ENCODE data around the gene ARX. TPM values are rescaled to one million over a fixed set of nuclear protein-coding genes. Genes with fewer than 3 reads are reported as not detected.

ARX gene
- total and polyA plus RNA-seq, 7 donors: 0.10 to 0.23 TPM; not detected in 5

GRCh38 chrX:24961809-24962208 is 54.0 kb downstream of the ARX start:
- no peaks in the 10 kb centered on the region for H3K36me3 ChIP-seq
- intact Hi-C loops (cut with DNase I): no loop called here
- 27 to 76% methylated on average over 1 of the region's 1 CpG for WGBS, 2 donors
- TF ChIP-seq POLR2AphosphoS5 (IDR thresholded peaks at IDR 0.05) (no peak), POLR2A (IDR thresholded peaks at IDR 0.05) (no peak), EP300 (IDR thresholded peaks at IDR 0.05) (no peak)
- TF ChIP-seq, protein P1, sequence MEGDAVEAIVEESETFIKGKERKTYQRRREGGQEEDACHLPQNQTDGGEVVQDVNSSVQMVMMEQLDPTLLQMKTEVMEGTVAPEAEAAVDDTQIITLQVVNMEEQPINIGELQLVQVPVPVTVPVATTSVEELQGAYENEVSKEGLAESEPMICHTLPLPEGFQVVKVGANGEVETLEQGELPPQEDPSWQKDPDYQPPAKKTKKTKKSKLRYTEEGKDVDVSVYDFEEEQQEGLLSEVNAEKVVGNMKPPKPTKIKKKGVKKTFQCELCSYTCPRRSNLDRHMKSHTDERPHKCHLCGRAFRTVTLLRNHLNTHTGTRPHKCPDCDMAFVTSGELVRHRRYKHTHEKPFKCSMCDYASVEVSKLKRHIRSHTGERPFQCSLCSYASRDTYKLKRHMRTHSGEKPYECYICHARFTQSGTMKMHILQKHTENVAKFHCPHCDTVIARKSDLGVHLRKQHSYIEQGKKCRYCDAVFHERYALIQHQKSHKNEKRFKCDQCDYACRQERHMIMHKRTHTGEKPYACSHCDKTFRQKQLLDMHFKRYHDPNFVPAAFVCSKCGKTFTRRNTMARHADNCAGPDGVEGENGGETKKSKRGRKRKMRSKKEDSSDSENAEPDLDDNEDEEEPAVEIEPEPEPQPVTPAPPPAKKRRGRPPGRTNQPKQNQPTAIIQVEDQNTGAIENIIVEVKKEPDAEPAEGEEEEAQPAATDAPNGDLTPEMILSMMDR (IDR thresholded peaks at IDR 0.05): no peak
- H3K27me3 ChIP-seq: no peaks in the 10 kb centered on the region
- DNase-seq: no peak
- H3K9me3 ChIP-seq: no peaks in the 10 kb centered on the region
- H3K4me3 ChIP-seq: no peak overlapping the region
- no peak overlapping the region for H3K27ac ChIP-seq
- no peaks in the 10 kb centered on the region for H3K4me1 ChIP-seq

DNA sequence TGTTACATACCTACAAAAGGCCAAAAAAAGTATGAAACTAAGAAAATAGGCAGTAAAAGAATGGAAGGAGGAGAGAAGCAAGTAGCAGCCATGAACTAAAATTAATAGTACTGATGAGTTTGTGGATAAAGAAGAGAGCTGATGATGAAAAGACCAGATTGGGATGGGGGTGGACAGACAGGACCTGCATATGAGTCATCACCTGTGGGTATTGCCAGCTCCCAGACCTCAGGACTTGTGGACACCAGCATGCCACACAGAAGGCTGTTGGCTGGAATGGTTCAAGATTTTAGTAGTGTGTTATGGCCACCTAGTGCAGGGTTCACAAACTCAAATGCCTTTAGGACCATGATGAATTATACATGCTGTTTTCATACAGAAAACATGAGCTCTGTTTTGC is 58.9 kb downstream of the ARX start:
- TF ChIP-seq POLR2AphosphoS5 (IDR thresholded peaks at IDR 0.05) (no peak), POLR2A (IDR thresholded peaks at IDR 0.05) (no peak), EP300 (IDR thresholded peaks at IDR 0.05) (no peak)
- TF ChIP-seq, protein P1 (IDR thresholded peaks at IDR 0.05): no peak
- intact Hi-C loops (cut with DNase I): no loop called here
- no peaks in the 10 kb centered on the region for H3K27me3 ChIP-seq

DNA sequence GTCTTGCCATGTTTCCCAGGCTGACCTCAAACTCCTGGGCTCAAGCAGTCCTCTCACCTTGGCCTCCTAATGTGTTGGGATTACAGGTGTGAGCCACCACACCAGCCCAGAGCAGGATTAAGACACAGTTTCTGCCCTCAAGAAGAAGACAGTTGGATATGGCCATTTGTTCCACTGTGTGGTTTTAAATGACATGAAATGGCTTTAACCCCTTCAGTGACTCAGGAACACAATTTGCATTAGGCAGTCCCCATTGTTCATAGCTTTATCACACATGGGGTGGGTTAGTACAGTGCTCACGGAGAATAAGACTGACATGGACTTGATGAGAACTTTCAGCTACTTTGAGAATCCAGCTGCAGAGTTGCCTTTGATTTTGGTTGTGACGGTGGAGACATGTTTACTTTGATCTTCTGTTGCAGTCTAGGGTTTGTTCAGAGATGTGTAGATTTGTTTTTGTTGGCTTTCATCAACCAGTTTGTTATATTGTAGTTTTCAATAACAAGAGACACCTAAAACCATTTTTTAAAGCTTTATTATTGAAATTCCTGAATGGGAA is 60.3 kb downstream of the ARX start:
- Histone ChIP-seq H3K27ac (no peak overlapping the region), H3K4me1 (no peaks in the 10 kb centered on the region), H3K36me3 (no peaks in the 10 kb centered on the region), H3K4me3 (no peak overlapping the region), H3K9me3 (no peaks in the 10 kb centered on the region), H3K27me3 (no peaks in the 10 kb centered on the region)
- 85 to 96% methylated on average over 2 of the region's 2 CpGs for WGBS, 2 donors
- no peak for DNase-seq
- intact Hi-C loops (cut with DNase I): no loop called here
- TF ChIP-seq EP300 (IDR thresholded peaks at IDR 0.05): no peak
- TF ChIP-seq POLR2A (IDR thresholded peaks at IDR 0.05): no peak
- no peak for TF ChIP-seq POLR2AphosphoS5 (IDR thresholded peaks at IDR 0.05)
- TF ChIP-seq, protein P1 (IDR thresholded peaks at IDR 0.05): no peak

More for the DNA sequence above, 58.9 kb downstream of the ARX start:
- Histone ChIP-seq H3K36me3 (no peaks in the 10 kb centered on the region), H3K9me3 (no peaks in the 10 kb centered on the region), H3K27ac (no peak overlapping the region), H3K4me3 (no peak overlapping the region), H3K4me1 (no peaks in the 10 kb centered on the region)
- DNase-seq: no peak

DNA sequence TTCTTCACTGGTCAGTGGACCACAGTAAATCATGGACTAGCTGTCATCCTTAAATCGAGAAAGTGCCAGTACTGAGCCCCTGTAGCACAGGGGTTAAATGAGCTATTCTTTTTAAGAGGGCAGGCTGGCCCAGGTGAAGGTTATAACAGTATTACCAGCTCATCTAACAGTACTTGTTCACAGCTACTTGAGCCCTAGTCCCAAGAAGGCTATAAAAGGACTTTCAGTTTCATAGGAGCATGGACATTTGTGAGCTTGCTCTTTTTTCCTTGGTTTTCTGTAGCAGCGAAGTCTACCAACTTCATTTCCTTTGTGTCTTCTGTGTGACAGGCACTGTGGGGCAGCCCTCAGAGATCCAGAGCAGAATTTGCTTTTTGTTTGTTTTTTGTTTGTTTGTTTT is 61.0 kb downstream of the ARX start:
- TF ChIP-seq, protein P1 (IDR thresholded peaks at IDR 0.05): no peak
- no peak for TF ChIP-seq EP300 (IDR thresholded peaks at IDR 0.05)
- TF ChIP-seq POLR2A (IDR thresholded peaks at IDR 0.05): no peak
- TF ChIP-seq POLR2AphosphoS5 (IDR thresholded peaks at IDR 0.05): no peak
- WGBS, 2 donors: 77 to 86% methylated on average over 2 of the region's 2 CpGs

More for the DNA sequence above, 61.0 kb downstream of the ARX start:
- intact Hi-C loops (cut with DNase I): no loop called here
- no peaks in the 10 kb centered on the region for H3K36me3 ChIP-seq
- no peak for DNase-seq
- no peak overlapping the region for H3K27ac ChIP-seq
- H3K9me3 ChIP-seq: no peaks in the 10 kb centered on the region
- H3K4me3 ChIP-seq: no peak overlapping the region
- no peaks in the 10 kb centered on the region for H3K4me1 ChIP-seq
- no peaks in the 10 kb centered on the region for H3K27me3 ChIP-seq

Small RNA genes within 50 kb of the gene (small RNA-seq; reads per million reads assigned to genes)
- gene RN7SL91P: 0 reads per million in 3 donors
